ENCODE measurements around the gene PCDHA6. TPM values are rescaled to one million over a fixed set of nuclear protein-coding genes. Genes with fewer than 3 reads are reported as not detected.

PCDHA6 gene, protein sequence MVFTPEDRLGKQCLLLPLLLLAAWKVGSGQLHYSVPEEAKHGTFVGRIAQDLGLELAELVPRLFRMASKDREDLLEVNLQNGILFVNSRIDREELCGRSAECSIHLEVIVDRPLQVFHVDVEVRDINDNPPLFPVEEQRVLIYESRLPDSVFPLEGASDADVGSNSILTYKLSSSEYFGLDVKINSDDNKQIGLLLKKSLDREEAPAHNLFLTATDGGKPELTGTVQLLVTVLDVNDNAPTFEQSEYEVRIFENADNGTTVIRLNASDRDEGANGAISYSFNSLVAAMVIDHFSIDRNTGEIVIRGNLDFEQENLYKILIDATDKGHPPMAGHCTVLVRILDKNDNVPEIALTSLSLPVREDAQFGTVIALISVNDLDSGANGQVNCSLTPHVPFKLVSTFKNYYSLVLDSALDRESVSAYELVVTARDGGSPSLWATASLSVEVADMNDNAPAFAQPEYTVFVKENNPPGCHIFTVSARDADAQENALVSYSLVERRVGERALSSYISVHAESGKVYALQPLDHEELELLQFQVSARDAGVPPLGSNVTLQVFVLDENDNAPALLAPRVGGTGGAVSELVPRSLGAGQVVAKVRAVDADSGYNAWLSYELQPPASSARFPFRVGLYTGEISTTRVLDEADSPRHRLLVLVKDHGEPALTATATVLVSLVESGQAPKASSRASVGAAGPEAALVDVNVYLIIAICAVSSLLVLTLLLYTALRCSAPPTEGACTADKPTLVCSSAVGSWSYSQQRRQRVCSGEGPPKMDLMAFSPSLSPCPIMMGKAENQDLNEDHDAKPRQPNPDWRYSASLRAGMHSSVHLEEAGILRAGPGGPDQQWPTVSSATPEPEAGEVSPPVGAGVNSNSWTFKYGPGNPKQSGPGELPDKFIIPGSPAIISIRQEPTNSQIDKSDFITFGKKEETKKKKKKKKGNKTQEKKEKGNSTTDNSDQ
- 0.17 and 0.35 TPM in 2 replicates for total RNA-seq

DNA sequence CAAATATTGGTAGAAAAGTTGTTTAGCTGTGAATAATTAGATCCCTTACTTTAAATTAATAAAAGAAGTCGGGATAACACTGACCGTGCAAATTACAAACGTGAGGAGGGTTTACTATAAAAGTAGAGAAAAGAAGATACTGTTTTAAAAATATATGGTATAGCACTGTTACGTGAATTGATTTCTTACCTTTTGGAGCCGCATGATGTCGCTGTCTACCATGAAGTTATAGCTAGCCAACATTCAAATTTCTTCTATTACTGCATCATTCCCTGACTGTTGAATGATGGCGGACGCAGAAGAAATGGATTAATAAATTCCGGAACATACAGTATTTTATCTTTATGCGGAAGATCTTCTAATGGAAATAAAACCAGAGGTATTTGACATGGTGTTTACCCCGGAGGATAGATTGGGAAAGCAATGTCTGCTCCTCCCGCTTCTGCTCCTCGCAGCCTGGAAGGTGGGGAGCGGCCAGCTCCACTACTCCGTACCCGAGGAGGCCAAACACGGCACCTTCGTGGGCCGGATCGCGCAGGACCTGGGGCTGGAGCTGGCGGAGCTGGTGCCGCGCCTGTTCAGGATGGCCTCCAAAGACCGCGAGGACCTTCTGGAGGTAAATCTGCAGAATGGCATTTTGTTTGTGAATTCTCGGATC, at the start of gene PCDHA6:
Gene PCDHA6, plus strand, starts transcription at position 257 of the 658 bp plus-strand sequence. Its CDS starts 132 bp downstream, at position 389.

DNA sequence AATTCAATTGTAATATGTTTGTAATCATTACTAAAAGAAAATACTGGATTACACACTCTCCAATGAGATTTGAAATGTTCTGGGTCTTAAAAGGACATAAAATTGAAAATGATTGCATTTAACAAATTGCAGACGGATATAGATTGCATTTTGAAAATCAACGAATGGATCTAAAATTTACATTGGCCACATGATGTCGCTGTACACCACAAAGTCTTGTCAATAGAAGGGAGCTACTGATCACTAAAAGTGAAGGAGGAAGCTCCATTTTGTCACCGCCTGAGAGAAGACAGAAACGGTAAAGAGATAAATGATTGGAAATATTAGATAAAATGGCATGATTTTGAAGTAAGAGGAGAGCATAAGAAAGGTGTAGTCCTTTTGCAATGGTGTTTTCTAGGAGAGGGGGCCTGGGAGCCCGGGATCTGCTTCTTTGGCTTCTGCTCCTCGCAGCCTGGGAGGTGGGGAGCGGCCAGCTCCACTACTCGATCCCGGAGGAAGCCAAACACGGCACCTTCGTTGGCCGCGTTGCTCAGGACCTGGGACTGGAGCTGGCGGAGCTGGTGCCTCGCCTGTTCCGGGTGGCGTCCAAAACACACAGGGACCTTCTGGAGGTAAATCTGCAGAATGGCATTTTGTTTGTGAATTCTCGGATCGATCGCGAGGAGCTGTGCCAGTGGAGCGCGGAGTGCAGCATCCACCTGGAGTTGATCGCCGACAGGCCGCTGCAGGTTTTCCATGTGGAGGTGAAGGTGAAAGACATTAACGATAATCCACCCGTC, 41.7 kb upstream of the PCDHA6 start, which contains the start of gene PCDHA1:
Gene PCDHA1, plus strand, starts transcription at position 236 of the 782 bp plus-strand sequence.

DNA sequence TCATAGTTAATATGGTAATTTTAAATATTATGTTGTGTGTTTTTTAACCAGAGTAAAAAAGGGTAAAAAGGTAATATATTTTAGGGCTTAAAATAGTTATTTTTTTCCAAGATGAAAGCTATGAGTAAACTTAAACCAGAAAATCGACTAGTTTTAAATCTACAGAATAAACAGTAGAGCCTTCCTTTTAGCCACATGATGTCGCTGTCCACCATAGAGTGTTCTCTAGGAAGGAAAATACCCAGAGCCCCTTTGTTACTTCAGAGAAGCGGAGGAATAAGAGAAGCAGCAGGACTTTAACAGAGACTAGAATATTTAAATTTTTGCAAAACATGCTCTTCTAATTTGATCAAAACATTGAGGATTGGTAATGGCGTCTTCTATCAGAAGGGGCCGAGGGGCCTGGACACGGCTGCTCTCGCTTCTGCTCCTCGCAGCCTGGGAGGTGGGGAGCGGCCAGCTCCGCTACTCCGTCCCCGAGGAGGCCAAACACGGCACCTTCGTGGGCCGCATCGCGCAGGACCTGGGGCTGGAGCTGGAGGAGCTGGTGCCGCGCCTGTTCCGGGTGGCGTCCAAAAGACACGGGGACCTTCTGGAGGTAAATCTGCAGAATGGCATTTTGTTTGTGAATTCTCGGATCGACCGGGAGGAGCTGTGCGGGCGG, 33.0 kb upstream of the PCDHA6 start, which contains the start of gene PCDHA2:
Gene PCDHA2, plus strand, starts transcription at position 258 of the 664 bp plus-strand sequence.

DNA sequence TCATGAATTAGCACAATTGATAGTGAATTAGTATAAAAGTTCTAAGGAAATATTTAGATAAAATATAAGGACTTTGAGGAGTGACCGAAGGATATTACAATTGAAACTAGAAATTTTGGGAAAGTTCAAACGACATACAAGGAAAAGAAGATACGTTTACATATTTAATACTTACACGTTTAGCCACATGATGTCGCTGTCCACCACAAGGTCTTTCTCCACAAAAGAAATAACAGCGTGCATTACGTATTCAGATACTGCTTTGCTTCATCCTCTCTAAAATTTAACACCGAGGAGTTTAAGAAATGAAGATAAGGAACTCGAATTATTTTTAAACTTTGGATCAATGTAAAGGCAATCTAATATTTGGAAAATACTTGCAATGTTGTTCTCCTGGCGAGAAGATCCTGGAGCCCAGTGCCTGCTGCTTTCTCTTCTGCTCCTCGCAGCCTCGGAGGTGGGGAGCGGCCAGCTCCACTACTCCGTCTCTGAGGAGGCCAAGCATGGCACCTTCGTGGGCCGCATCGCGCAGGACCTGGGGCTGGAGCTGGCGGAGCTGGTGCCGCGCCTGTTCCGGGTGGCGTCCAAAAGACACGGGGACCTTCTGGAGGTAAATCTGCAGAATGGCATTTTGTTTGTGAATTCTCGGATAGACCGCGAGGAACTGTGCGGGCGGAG, 26.8 kb upstream of the PCDHA6 start, which contains the start of gene PCDHA3:
Gene PCDHA3, plus strand, starts transcription at position 242 of the 678 bp plus-strand sequence.

DNA sequence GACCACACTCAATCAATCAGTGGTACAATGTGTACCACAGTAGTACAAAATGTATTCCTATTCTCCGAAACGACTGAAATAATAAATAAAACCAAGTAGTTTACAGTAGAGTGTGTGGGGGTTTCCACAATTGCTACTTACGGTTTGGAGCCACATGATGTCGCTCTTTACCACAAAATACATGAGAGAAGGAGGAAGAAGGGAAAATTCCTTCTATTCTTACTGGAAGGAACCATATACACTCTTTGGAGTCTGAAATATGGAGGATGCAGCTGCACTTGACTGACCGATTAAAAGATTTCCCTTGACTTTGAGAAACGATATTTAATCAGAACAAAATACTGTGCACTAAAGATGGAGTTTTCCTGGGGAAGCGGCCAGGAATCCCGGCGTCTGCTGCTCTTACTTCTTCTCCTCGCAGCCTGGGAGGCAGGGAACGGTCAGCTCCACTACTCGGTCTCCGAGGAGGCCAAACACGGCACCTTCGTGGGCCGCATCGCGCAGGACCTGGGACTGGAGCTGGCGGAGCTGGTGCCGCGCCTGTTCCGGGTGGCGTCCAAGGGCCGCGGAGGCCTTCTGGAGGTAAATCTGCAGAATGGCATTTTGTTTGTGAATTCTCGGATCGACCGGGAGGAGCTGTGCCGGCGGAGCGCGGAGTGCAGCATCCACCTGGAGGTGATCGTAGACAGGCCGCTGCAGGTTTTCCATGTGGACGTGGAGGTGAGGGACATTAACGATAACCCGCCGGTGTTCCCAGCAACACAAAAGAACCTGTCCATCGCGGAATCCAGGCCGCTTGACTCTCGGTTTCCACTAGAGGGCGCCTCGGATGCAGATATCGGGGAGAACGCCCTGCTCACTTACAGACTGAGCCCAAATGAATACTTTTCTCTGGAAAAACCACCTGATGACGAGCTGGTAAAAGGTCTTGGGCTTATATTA, 20.7 kb upstream of the PCDHA6 start, which contains the start of gene PCDHA4:
Gene PCDHA4, plus strand, starts transcription at position 235 of the 942 bp plus-strand sequence.

DNA sequence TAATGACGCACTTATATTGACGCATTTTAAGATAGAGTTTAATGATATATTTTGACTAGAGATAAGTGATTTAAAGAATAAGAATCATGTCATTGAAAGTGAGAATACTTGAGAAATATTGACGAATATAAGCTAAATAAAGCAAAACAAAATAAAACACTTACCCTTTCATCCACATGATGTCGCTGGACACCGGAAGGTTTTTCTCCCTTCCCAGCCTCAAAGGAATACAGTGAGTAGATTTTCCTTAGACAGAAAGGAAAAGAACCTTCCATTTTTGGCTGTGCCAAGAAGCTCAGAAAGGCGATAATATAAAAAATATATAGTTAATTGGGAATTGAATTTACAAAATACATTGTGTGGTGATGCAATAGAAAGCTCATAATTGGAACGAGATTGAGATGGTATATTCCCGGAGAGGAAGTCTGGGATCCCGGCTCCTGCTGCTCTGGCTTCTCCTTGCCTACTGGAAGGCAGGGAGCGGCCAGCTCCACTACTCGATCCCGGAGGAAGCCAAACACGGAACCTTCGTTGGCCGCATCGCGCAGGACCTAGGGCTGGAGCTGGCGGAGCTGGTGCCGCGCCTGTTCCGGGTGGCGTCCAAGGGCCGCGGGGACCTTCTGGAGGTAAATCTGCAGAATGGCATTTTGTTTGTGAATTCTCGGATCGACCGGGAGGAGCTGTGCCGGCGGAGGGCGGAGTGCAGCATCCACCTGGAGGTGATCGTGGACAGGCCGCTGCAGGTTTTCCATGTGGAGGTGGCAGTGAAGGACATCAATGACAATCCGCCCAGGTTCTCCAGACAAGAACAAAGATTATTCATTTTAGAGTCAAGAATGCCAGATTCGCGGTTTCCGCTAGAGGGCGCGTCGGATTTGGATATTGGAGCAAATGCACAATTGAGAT, 6.1 kb upstream of the PCDHA6 start, which contains the start of gene PCDHA5:
Gene PCDHA5, plus strand, starts transcription at position 239 of the 906 bp plus-strand sequence.

DNA sequence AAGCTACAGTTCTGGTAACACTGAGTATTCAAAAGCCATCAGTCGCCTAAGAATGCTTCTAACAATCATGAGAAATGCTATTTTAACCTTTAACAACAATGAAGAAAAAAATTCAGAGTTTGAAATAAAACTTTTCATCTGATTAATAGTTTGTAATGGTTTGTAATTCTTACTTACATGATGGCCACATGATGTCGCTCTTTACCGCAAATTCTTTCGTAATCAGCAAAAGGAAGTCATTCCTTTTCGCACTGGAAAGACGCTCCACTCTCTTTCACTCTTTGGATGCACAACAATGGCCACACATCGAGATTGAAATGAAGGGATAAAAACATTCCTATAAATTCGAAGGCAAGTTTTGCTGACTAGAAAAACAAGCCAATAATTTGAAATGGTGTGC, 6.2 kb downstream of the PCDHA6 start, which contains the start of gene PCDHA7:
Gene PCDHA7, plus strand, starts transcription at position 277 of the 400 bp plus-strand sequence. Its CDS starts 115 bp downstream, at position 392.

DNA sequence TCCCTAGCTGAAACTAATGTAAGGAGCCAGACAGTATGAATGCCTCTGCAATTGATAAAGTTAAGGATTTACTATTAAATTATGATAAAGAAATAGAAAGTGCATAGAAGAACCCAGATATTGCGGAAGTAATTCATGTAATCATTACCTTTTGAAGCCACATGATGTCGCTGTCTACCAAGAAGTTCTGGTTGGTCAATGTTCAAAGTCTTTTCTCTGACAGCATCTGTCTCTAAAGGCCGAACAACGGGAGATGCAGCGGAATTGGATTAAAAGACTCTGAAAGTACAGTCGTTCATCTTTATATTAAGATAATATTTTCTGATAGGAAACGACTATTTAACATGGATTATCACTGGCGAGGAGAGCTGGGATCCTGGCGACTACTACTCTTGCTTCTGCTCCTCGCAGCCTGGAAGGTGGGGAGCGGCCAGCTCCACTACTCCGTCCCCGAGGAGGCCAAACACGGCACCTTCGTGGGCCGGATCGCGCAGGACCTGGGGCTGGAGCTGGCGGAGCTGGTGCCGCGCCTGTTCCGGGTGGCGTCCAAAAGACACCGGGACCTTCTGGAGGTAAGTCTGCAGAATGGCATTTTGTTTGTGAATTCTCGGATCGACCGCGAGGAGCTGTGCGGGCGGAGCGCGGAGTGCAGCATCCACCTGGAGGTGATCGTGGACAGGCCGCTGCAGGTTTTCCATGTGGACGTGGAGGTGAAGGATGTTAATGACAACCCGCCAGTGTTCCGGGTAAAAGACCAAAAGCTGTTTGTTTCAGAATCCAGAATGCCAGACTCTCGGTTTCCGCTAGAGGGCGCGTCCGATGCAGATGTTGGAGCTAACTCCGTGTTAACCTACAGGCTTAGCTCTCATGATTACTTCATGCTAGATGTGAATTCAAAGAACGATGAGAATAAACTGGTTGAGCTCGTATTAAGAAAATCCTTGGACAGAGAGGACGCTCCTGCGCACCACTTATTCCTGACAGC, 13.5 kb downstream of the PCDHA6 start, which contains the start of gene PCDHA8:
Gene PCDHA8, plus strand, starts transcription at position 210 of the 985 bp plus-strand sequence. Its CDS starts 135 bp downstream, at position 345.

DNA sequence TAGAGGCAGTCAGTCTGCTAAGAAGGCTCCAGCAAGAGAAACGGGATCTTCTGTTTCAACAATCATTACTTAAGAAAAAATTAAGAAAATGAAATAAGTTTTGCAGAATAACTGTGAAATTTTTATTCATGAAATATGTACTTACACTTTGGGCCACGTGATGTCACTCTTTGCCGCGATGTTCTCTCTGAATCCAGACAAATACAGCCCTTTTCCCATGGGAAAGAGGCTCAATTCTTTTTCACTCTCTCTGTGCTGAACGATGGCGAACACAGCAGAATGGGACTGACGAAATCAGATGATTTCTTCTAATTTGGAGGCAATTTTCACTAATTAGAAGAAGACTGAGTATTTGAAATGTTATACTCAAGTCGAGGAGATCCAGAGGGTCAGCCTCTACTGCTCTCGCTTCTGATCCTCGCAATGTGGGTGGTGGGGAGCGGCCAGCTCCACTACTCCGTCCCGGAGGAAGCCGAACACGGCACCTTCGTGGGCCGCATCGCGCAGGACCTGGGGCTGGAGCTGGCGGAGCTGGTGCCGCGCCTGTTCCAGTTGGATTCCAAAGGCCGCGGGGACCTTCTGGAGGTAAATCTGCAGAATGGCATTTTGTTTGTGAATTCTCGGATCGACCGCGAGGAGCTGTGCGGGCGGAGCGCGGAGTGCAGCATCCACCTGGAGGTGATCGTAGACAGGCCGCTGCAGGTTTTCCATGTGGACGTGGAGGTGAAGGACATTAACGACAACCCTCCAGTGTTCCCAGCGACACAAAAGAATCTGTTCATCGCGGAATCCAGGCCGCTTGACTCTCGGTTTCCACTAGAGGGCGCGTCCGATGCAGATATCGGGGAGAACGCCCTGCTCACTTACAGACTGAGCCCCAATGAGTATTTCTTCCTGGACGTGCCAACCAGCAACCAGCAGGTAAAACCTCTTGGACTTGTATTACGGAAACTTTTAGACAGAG, 20.7 kb downstream of the PCDHA6 start, which contains the start of gene PCDHA9:
Gene PCDHA9, plus strand, starts transcription at position 244 of the 964 bp plus-strand sequence. Its CDS starts 114 bp downstream, at position 358.

DNA sequence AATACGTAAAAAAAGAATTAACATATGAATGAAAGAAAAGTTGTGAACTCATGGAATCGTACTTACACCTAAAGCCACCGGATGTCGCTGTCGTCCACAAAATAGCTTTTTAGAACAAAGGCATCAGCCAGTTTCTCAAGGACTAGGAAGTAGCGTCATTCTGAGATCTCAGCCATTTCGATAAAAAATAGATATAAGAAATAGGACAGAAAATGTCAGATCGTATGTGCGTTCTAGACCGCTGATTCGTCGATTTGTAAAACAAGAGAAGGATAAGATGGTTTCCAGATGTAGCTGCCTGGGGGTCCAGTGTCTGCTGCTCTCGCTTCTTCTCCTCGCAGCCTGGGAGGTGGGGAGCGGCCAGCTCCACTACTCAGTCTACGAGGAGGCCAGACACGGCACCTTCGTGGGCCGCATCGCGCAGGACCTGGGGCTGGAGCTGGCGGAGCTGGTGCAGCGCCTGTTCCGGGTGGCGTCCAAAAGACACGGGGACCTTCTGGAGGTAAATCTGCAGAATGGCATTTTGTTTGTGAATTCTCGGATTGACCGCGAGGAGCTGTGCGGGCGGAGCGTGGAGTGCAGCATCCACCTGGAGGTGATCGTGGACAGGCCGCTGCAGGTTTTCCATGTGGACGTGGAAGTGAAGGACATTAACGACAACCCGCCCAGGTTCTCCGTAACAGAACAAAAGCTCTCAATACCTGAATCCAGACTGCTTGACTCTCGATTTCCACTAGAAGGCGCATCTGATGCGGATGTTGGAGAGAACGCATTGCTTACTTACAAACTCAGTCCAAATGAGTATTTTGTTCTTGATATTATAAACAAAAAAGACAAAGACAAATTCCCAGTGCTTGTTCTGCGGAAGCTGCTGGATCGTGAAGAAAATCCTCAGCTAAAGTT, 28.3 kb downstream of the PCDHA6 start, which contains the start of gene PCDHA10:
Gene PCDHA10, plus strand, starts transcription at position 126 of the 903 bp plus-strand sequence. Its CDS starts 152 bp downstream, at position 278.

DNA sequence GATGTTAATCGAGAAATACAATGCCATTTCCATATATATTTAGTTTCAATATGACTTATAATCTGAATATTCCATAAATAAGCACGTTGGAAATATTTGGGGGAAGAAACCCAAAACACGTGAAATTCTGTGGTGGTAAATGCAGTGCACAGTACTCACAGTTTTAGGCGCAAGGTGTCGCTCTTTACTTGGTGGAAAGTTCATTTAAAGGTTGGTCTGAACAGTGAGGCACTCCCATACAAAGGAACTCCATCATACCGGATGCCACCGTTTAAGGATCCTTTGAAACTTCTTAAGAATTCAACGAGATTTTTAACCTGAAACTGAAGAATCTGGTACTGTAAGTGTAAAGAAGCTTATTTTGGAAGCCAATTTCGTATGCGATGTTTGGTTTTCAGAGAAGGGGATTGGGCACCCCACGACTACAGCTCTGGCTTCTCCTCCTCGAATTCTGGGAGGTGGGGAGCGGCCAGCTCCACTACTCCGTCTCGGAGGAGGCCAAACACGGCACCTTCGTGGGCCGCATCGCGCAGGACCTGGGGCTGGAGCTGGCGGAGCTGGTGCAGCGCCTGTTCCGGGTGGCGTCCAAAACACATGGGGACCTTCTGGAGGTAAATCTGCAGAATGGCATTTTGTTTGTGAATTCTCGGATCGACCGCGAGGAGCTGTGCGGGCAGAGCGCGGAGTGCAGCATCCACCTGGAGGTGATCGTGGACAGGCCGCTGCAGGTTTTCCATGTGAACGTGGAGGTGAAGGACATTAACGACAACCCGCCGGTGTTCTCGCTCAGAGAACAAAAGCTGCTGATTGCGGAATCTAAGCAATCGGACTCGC, 41.2 kb downstream of the PCDHA6 start, which contains the start of gene PCDHA11:
Gene PCDHA11, plus strand, starts transcription at position 237 of the 834 bp plus-strand sequence. Its CDS starts 147 bp downstream, at position 384.

